ENCODE results near the gene KCNE1.
A peak's percentile ranks its signal among the peaks of the same experiment; 100 is the strongest.

The KCNE1 gene

GRCh38 chr21:34535886-34536285 lies 23.9 kb upstream of the KCNE1 start:
- DNase-seq (ENCODE audit: low spot score): no peak

GRCh38 chr21:34534522-34534921 lies 22.5 kb upstream of the KCNE1 start:
- DNase-seq (ENCODE audit: low spot score): no peak

- DNase-seq (ENCODE audit: low spot score): no peak
Observed at GRCh38 chr21:34533938-34534337, 21.9 kb upstream of the KCNE1 start.

GRCh38 chr21:34531399-34531798 lies 19.4 kb upstream of the KCNE1 start:
- DNase-seq (ENCODE audit: low spot score): no peak

- peak; percentile 63 for DNase-seq (ENCODE audit: low spot score)
Observed at GRCh38 chr21:34530261-34530660, 18.3 kb upstream of the KCNE1 start.

- no peak for DNase-seq (ENCODE audit: low spot score)
Observed at GRCh38 chr21:34528131-34528561, 16.1 kb upstream of the KCNE1 start.

GRCh38 chr21:34526618-34527290 lies 14.7 kb upstream of the KCNE1 start:
- DNase-seq (ENCODE audit: low spot score): peak; percentile 93

- no peak for DNase-seq (ENCODE audit: low spot score)
Observed at GRCh38 chr21:34526241-34526617, 14.2 kb upstream of the KCNE1 start.

GRCh38 chr21:34524646-34525601 lies 12.9 kb upstream of the KCNE1 start:
- peak; percentile 65 for DNase-seq (ENCODE audit: low spot score)

GRCh38 chr21:34523019-34523555 lies 11.1 kb upstream of the KCNE1 start:
- no peak for DNase-seq (ENCODE audit: low spot score)

- DNase-seq (ENCODE audit: low spot score): no peak
Observed at GRCh38 chr21:34522284-34522683, 10.3 kb upstream of the KCNE1 start.

- no peak for DNase-seq (ENCODE audit: low spot score)
Observed at GRCh38 chr21:34521561-34521960, 9.6 kb upstream of the KCNE1 start.

GRCh38 chr21:34520764-34521508 lies 8.9 kb upstream of the KCNE1 start:
- DNase-seq (ENCODE audit: low spot score): no peak

GRCh38 chr21:34520281-34520680 lies 8.3 kb upstream of the KCNE1 start:
- no peak for DNase-seq (ENCODE audit: low spot score)

GRCh38 chr21:34519694-34520093 lies 7.7 kb upstream of the KCNE1 start:
- no peak for DNase-seq (ENCODE audit: low spot score)

- DNase-seq (ENCODE audit: low spot score): peak; percentile 19
Observed at GRCh38 chr21:34519016-34519415, 7.0 kb upstream of the KCNE1 start.

GRCh38 chr21:34518301-34518700 lies 6.3 kb upstream of the KCNE1 start:
- peak; percentile 14 for DNase-seq (ENCODE audit: low spot score)

GRCh38 chr21:34517491-34518245 lies 5.7 kb upstream of the KCNE1 start:
- DNase-seq (ENCODE audit: low spot score): no peak

- DNase-seq (ENCODE audit: low spot score): no peak
Observed at GRCh38 chr21:34517039-34517438, 5.0 kb upstream of the KCNE1 start.

- no peak for DNase-seq (ENCODE audit: low spot score)
Observed at GRCh38 chr21:34514576-34515115, 2.6 kb upstream of the KCNE1 start.

- no peak for DNase-seq (ENCODE audit: low spot score)
Observed at GRCh38 chr21:34513129-34513675, 1.2 kb upstream of the KCNE1 start.
